AG04449 (cell line): ENCODE results near the gene BOLA1.
"Not testable (repeated sequence)": the region's sequence is repeated elsewhere in the genome, so short reads cannot be mapped to it uniquely, and the experiment has no call there.

Experiments
- CTCF ChIA-PET: fragments of 350-600 bp; formaldehyde crosslinking; extraction: SDS; loops from one replicate; lab custom pipeline; 2021; ENCODE audit warnings: antibody characterized with exemption; lab: Yijun Ruan, JAX
- POLR2A ChIA-PET: fragments of 400-600, 350-600 bp; formaldehyde crosslinking; extraction: SDS; loops from one replicate; lab custom pipeline; 2020; ENCODE audit warnings: antibody characterized with exemption, inconsistent platforms; lab: Yijun Ruan, JAX
- DNase-seq: peaks from one replicate; pipeline ENCODE4 v3.0.0-alpha.2; 2010; ENCODE audit warnings: low read depth, low spot score
- H3K4me3 ChIP-seq: 2 replicates; pipeline ENCODE4 v1.5.1; 2011; ENCODE audit warnings: low read depth, mild to moderate bottlenecking, control low read depth, low read length
- CTCF ChIP-seq: IDR thresholded peaks from one replicate; pipeline ENCODE4 v1.5.1; 2011; ENCODE audit warnings: mild to moderate bottlenecking, moderate library complexity, low read length, control low read depth, inconsistent platforms; ENCODE audit not compliant: insufficient read depth; ENCODE audit errors: missing control alignments

The BOLA1 gene

GRCh38 chr1:149899460-149900284, at the start of gene BOLA1:
TSS of gene BOLA1 (plus strand) at chr1:149899568. CDS start at chr1:149900060, 492 bp downstream.
- no peak for TF ChIP-seq CTCF
- peak within 1 kb of the TSS; percentile 66 for H3K4me3 ChIP-seq
- POLR2A ChIA-PET: interaction anchor here (0.6 to 1.5 kb wide), 2 partner anchors 12 to 29 kb away, joined by 3 to 20 read pairs; a partner anchor contains a TSS
- CTCF ChIA-PET: interaction anchor here (1.1 to 2.5 kb wide), 2 partner anchors 11 to 288 kb away, joined by 5 to 13 read pairs; a partner anchor contains a TSS
- DNase-seq: no peak

GRCh38 chr1:149849947-149850360, 49.4 kb upstream of the BOLA1 start:
- TF ChIP-seq CTCF: no peak
- POLR2A ChIA-PET: interaction anchor here (2.6 kb wide), 1 partner anchor 37 kb away, joined by 26 read pairs; a partner anchor contains a TSS
- H3K4me3 ChIP-seq: peak overlapping the region; percentile 68
- CTCF ChIA-PET: interaction anchor here (1.0 to 2.4 kb wide), 2 partner anchors 36 to 38 kb away, joined by 3 to 11 read pairs; a partner anchor contains a TSS
- no peak for DNase-seq

- POLR2A ChIA-PET: not testable (repeated sequence)
Observed at GRCh38 chr1:149850732-149851345, 48.5 kb upstream of the BOLA1 start.

GRCh38 chr1:149851585-149852213, 47.7 kb upstream of the BOLA1 start:
- CTCF ChIA-PET, DNase-seq, POLR2A ChIA-PET, H3K4me3 ChIP-seq: not testable (repeated sequence)

More at GRCh38 chr1:149850732-149851345, 48.5 kb upstream of the BOLA1 start:
- H3K4me3 ChIP-seq, DNase-seq, CTCF ChIA-PET: not testable (repeated sequence)

- POLR2A ChIA-PET, CTCF ChIA-PET, DNase-seq: not testable (repeated sequence)
Observed at GRCh38 chr1:149852263-149852662, 47.1 kb upstream of the BOLA1 start.

GRCh38 chr1:149860271-149860670, 39.1 kb upstream of the BOLA1 start:
- CTCF ChIA-PET, H3K4me3 ChIP-seq, DNase-seq, POLR2A ChIA-PET: not testable (repeated sequence)

More at GRCh38 chr1:149852263-149852662, 47.1 kb upstream of the BOLA1 start:
- H3K4me3 ChIP-seq: not testable (repeated sequence)

GRCh38 chr1:149860684-149861496, 38.5 kb upstream of the BOLA1 start:
- DNase-seq, CTCF ChIA-PET, POLR2A ChIA-PET, H3K4me3 ChIP-seq: not testable (repeated sequence)

- H3K4me3 ChIP-seq, POLR2A ChIA-PET: not testable (repeated sequence)
Observed at GRCh38 chr1:149861497-149862054, 37.8 kb upstream of the BOLA1 start.

GRCh38 chr1:149866887-149867286, 32.5 kb upstream of the BOLA1 start:
- H3K4me3 ChIP-seq, POLR2A ChIA-PET, CTCF ChIA-PET, DNase-seq: not testable (repeated sequence)

More at GRCh38 chr1:149861497-149862054, 37.8 kb upstream of the BOLA1 start:
- DNase-seq, CTCF ChIA-PET: not testable (repeated sequence)

- DNase-seq: not testable (repeated sequence)
Observed at GRCh38 chr1:149873060-149873459, 26.3 kb upstream of the BOLA1 start.

More at GRCh38 chr1:149873060-149873459, 26.3 kb upstream of the BOLA1 start:
- H3K4me3 ChIP-seq, CTCF ChIA-PET, POLR2A ChIA-PET: not testable (repeated sequence)
